HG02588 (cell line): ENCODE data around the gene OR2AK2.

ENCODE experiments used
- ATAC-seq: cut with Tn5 transposase; IDR thresholded peaks from one replicate; pipeline ENCODE4 v1.9.1; 2021; ENCODE audit warnings: mild to moderate bottlenecking, moderate library complexity; ENCODE audit not compliant: unreplicated experiment

Gene OR2AK2

GRCh38 chr1:248015803-248016202 lies 50.8 kb downstream of the OR2AK2 start:
- ATAC-seq, result no peak
